ENCODE results near the gene WNK1. TPM values are rescaled to one million over a fixed set of nuclear protein-coding genes. Genes with fewer than 3 reads are reported as not detected.

The WNK1 gene
- total RNA-seq, 1 donor from 2014 or later, result 284 TPM

DNA sequence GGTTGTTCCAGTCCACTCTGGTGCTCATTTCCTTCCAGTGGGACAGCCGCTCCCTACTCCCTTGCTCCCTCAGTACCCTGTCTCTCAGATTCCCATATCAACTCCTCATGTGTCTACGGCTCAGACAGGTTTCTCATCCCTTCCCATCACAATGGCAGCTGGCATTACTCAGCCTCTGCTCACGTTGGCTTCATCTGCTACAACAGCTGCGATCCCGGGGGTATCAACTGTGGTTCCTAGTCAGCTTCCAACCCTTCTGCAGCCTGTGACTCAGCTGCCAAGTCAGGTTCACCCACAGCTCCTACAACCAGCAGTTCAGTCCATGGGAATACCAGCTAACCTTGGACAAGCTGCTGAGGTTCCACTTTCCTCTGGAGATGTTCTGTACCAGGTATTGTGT, 127.3 kb downstream of the WNK1 start:
- intact Hi-C loops (cut with DNase I), result no loop called here
- ATAC-seq, result no peak
- DNase-seq (ENCODE audit: missing footprints), result no peak

DNA sequence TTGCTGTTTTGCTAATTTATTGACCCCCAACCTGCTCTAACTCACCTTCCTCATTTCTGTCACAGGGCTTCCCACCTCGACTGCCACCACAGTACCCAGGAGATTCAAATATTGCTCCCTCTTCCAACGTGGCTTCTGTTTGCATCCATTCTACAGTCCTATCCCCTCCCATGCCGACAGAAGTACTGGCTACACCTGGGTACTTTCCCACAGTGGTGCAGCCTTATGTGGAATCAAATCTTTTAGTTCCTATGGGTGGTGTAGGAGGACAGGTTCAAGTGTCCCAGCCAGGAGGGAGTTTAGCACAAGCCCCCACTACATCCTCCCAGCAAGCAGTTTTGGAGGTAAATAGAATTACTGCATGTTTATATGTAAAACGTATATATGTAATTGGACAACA, 128.3 kb downstream of the WNK1 start:
- ATAC-seq (no peak), DNase-seq (ENCODE audit: missing footprints) (no peak)
- intact Hi-C loops (cut with DNase I), result no loop called here

DNA sequence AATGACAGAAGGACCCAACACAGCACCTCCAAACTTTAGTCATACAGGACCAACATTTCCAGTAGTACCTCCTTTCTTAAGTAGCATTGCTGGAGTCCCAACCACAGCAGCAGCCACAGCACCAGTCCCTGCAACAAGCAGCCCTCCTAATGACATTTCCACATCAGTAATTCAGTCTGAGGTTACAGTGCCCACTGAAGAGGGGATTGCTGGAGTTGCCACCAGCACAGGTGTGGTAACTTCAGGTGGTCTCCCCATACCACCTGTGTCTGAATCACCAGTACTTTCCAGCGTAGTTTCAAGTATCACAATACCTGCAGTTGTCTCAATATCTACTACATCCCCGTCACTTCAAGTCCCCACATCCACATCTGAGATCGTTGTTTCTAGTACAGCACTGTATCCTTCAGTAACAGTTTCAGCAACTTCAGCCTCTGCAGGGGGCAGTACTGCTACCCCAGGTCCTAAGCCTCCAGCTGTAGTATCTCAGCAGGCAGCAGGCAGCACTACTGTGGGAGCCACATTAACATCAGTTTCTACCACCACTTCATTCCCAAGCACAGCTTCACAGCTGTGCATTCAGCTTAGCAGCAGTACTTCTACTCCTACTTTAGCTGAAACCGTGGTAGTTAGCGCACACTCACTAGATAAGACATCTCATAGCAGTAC, 132.5 kb downstream of the WNK1 start:
- DNase-seq (ENCODE audit: missing footprints) (no peak), ATAC-seq (no peak)
- intact Hi-C loops (cut with DNase I), result no loop called here

DNA sequence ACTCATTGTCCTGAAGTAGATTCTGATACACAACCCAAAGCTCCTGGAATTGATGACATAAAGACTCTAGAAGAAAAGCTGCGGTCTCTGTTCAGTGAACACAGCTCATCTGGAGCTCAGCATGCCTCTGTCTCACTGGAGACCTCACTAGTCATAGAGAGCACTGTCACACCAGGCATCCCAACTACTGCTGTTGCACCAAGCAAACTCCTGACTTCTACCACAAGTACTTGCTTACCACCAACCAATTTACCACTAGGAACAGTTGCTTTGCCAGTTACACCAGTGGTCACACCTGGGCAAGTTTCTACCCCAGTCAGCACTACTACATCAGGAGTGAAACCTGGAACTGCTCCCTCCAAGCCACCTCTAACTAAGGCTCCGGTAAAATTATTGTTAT, 133.3 kb downstream of the WNK1 start:
- intact Hi-C loops (cut with DNase I), result no loop called here
- ATAC-seq (no peak), DNase-seq (ENCODE audit: missing footprints) (no peak)

DNA sequence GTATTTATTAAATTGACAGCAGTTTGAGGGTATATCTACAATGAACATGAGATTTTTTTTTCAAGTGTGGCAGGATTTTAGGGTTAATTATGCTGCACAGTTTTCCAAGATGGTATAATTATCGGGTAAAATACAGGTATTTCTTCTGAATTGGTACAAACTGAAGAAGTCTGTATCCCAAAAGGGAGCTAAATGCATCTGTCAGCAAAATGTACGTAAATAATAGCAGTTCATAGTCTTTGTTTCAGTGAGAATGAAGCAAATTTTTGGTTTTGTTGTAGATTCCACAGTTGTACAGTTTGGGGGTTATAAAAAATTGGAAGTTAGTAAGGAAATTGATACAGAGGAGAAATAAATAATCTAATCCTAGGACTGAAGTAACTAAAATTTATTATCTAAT, 133.8 kb downstream of the WNK1 start:
- DNase-seq (ENCODE audit: missing footprints), result no peak
- ATAC-seq, result no peak
- intact Hi-C loops (cut with DNase I), result no loop called here

DNA sequence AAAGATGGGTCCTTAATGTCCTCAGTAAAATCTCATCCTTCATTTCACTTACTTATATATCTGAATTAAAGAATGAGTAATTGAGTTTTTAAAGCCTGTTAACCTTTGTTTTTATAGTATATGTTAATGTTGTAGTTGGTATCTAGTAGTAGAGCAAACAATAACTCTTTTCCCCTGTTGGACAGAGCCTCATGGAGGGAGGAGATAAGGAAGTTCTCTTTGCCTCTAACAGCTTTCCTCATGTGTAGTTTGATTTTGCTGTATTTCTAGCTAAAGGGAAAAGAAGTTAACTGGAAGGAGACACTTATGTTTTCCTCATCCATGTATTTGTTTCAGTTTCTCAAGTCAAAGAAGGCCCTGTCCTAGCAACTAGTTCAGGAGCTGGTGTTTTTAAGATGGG, 141.8 kb downstream of the WNK1 start:
- intact Hi-C loops (cut with DNase I), result no loop called here
- no peak for ATAC-seq
- no peak for DNase-seq (ENCODE audit: missing footprints)

DNA sequence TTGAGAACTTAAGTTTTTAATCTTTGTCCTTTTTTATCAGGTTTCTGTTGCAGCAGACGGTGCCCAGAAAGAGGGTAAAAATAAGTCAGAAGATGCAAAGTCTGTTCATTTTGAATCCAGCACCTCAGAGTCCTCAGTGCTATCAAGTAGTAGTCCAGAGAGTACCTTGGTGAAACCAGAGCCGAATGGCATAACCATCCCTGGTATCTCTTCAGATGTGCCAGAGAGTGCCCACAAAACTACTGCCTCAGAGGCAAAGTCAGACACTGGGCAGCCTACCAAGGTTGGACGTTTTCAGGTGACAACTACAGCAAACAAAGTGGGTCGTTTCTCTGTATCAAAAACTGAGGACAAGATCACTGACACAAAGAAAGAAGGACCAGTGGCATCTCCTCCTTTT, 143.7 kb downstream of the WNK1 start:
- DNase-seq (ENCODE audit: missing footprints) (no peak), ATAC-seq (no peak)
- intact Hi-C loops (cut with DNase I), result no loop called here

DNA sequence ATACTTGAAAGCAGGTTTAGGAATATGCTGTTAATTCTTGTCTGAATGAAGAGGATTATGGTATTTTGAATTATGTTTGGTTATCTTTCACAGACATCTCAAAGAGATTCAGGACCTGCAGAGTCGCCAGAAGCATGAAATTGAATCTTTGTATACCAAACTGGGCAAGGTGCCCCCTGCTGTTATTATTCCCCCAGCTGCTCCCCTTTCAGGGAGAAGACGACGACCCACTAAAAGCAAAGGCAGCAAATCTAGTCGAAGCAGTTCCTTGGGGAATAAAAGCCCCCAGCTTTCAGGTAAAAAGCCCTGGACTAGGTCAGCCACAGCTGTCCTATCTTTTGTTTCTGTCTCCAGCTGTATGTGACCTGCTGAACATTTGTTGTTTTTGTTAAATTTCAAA, 145.0 kb downstream of the WNK1 start:
- intact Hi-C loops (cut with DNase I), result no loop called here

DNA sequence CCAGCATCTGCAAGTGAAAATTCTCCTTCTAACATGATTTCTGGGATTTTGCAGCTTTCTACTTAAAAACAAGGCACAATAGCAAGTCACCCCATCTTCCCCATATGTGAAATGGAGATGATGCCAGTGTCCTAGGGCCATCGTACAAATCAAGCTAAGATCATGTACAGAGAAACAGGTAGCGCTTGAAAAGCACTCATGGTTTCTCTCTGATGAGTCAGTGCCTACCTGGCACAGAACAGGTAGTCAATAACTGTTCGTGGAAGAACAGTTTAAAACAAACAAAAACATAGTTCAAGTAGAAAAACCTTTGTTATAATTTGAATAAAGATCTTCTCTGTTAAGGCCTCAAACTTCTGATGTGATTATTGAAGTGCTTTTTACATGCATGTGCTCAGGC, 150.2 kb downstream of the WNK1 start:
- DNase-seq (ENCODE audit: missing footprints) (no peak), ATAC-seq (no peak)
- intact Hi-C loops (cut with DNase I), result no loop called here

More for the DNA sequence above, 145.0 kb downstream of the WNK1 start:
- ATAC-seq (no peak), DNase-seq (ENCODE audit: missing footprints) (no peak)

DNA sequence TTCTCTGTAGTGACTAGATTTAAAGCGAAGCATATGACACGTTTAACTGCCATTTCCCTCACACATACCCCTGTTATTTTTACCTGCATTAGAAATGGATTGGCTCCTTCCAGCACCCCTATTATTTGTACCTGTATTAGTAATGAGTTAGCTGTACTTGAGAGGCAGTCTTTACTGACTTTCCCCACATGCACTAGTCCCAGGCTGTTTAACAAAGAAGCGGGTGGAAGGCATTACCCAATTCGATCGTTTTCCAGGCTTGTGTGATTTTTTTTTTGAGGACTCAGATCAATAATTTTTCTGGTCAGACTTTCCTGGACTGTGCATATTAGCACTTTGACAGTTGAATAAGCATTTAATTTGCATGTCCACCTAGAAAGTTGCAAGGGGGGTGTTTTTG, 150.7 kb downstream of the WNK1 start:
- intact Hi-C loops (cut with DNase I), result no loop called here
- no peak for ATAC-seq
- DNase-seq (ENCODE audit: missing footprints), result no peak

DNA sequence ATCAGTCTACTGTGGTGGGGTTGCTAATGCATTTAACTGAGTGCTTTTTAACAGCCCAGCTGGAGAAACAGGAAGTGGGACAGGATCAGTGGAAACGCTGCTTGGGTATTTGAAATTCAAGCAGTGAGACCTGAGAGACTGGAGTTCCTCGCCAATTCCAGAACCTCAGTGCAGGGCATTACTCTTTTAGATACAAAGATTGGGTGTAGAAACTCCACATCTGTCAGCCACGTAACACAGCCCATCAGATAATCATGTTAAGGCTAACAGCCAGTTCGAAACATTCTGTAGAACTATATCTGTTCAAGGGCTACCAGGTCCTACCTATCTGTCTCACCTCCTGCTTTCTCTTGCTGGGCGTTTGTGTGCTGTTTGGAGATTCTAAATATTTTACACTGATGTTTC, 151.6 kb downstream of the WNK1 start:
- ATAC-seq (no peak), DNase-seq (ENCODE audit: missing footprints) (no peak)
- intact Hi-C loops (cut with DNase I), result no loop called here

DNA sequence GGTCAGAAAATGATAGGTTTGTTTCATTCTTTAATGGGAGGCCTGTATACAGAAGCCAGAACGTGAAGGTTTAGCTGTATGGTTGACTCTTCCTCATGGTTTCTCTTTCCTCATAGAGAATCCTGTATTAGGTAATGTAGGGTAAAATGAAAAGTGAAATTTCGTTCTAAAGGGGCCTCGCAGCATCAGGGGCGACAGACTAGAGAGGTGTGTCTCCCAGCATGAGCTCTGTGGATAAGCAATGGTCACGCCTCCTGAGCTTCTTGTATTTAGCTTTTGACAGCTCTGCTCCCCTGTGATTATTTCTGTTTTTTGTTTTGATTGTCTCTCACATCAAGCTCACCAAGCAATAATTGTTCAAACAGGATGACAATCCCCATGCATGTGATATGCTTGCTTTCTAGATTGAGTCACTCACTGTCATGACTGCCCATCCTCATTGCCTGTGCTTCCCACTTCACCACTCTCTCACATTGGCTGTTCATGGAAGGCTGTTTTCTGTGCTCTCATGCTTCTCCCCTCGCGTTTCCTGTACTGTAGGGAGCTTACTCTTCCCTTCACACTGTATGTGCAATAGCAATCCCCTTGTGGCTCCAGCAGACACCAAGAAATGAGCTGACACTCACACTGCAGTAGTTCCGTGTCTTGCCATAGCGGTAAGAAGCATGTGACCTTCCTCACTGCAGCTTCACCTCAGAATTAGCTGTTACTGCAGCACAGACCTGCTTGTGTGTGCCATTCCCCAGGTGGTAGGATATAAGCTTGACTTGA, 153.1 kb downstream of the WNK1 start:
- DNase-seq (ENCODE audit: missing footprints) (no peak), ATAC-seq (no peak)
- intact Hi-C loops (cut with DNase I), result no loop called here

DNA sequence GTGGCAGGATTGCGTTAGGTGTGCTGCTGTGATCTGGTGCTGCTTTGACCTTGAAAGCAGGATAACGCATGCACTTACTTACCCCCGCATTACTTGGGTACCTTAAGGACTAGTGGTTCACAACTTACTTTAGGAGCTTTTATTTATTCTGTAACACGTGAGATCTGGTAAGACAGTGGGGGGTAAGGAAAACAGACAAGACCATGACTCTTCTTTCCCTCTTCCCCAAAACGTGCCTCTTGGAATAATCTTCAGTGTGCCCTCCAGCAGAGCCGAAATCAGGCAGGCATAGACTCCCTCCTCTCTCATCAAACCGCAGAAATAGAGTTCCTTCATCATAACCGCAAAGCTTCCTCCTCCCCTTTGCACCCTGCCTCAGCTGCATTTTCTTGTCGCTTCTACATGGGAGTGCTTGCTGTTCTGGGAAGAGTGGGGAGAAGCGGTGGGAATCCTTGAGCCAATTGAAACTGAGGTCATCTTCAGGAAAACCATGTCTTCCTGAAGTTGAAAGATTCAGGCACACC, 153.7 kb downstream of the WNK1 start:
- DNase-seq (ENCODE audit: missing footprints), result no peak
- no peak for ATAC-seq
- intact Hi-C loops (cut with DNase I), result no loop called here

DNA sequence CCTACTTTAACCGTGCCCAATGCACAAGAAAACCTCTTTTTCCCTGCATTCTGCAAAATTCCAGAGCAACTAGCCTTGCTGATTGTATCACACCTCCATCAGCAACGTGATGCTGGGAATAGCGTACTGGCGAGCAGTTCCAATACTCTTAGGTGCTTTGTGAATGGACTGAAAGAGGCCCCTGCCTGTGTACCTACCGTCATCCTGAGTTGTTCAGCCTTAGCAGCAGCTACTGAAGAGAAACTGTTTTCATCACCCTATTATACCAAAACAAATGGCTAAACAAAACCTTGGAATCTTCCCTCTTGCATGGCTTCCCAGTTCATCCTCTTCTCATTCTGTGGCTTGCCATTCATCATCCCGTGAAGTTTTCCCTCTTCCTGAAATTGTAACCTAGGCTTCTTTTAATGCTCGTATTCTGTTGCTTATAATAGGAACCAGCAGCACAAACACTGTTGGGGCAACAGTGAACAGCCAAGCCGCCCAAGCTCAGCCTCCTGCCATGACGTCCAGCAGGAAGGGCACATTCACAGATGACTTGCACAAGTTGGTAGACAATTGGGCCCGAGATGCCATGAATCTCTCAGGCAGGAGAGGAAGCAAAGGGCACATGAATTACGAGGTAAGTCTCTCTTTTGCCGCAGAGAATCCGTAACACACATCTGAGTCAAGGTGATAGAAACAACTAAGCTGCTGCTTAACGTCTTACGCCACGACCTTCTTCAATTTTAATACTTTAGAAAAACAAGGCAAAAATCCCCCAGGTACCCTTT, 155.2 kb downstream of the WNK1 start:
- ATAC-seq (no peak), DNase-seq (ENCODE audit: missing footprints) (no peak)
- intact Hi-C loops (cut with DNase I), result no loop called here

DNA sequence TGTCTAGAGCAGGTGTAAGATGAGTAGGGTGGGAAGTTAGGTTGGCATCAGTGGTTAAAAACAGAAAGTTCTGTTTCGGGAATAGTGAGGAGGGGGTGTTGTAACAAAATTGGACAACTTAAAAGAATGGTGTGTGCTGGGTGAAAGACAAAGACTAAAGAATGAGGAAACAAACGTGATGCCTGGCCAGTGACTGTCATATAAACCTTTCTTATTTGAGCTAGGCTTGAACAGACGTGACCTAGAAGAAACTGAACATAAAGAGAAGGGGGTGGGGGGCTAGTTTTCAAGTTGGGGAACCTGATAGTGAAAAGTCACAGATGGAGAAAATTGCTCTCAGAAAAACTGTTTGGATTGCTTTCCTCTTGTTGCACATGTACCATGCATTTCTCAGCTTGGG, 157.5 kb downstream of the WNK1 start:
- intact Hi-C loops (cut with DNase I), result no loop called here
- ATAC-seq (no peak), DNase-seq (ENCODE audit: missing footprints) (no peak)

DNA sequence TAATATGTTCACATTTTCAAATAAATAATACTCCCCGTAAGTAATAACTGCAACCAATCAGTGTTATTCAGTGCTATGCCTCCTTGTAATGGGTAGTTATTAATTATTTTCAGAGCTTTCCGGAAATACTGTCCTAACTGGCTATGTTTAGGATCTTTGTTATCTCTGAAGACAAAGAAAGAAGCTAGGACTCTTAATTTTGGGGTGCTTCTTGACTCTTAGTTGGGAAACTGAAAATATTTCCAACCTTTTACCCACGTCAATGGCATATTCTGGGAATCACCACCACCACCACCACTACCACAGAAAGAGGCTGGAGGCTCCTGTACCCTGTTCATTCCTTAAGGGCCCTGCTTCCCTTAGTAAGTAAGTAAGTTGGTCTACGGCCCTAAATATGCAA, 158.0 kb downstream of the WNK1 start:
- no peak for ATAC-seq
- intact Hi-C loops (cut with DNase I), result no loop called here
- DNase-seq (ENCODE audit: missing footprints), result no peak

DNA sequence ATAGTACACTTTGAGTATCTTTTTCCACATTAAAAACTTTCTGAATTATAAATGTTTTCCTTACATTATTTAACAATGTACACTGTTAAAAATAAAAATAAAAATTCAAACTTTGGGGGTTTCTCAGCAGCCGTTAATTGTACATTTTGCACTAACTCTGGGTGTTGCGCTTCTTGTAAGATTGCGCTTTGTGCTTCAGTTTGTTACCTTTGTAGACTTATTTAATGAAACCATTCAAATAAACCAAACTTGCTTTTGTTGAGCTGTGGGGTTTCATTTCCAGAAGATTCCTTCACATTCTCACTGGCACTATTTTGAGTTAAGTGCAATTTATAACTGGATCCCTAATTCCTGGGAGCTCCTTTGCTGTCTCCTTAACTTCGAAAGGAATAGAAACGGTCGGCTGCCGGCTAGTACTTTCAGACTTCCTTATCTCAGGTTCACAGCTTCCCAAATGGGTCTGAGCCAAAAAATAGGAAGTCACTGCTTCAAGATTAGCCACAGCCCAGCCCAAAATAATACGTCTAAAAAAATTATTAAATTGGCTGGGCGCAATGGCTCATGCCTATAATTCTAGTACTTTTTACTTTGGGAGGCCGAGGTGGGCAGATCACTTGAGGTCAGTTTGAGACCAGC, 158.9 kb downstream of the WNK1 start:
- intact Hi-C loops (cut with DNase I), result no loop called here
- no peak for DNase-seq (ENCODE audit: missing footprints)

DNA sequence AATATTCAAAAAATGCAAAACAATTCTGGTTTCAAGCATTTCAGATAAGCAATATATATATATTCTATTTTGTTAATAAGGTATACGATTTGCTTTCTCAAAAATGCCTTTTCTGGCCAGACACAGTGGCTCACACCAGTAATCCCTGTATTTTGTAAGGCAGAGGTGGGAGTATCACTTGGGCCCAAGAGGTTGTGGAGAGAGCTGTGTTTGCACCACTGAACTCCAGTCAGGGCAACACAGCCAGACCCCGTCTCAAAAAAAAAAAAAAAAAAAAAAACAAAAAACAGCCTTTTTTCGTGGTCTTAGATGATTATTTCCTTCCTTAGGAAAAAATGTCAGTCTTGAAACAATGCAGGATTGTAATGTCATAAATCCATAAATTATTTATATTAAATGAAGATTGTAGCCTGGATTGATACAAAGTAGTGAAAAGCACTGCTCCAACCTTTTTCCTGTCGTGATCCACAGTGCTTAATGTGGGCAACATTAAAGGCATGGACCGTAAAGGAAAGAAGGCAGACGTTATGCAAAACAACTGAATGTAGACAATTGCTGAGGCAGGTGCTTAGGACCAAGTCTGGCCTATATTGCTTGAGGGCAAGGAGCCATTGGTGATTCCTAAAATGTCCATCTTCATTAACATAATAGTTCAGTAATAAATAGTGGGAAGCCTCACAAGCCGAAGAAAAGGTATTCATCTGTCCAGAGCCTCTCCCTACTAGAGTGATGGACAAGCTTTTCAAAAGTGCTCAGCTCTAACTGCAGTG, 160.3 kb downstream of the WNK1 start:
- DNase-seq (ENCODE audit: missing footprints) (no peak), ATAC-seq (no peak)
- intact Hi-C loops (cut with DNase I), result no loop called here

More for the DNA sequence above, 158.9 kb downstream of the WNK1 start:
- no peak for ATAC-seq
